HUES48 (cell line): ENCODE data around the gene SMAD4.

Experiments
- H3K27ac ChIP-seq: one replicate; pipeline ENCODE4 v1.7.0; 2013; ENCODE audit warnings: low read depth, low read length, inconsistent platforms
- H3K27me3 ChIP-seq: 2 replicates; pipeline ENCODE4 v1.6.1; 2013; ENCODE audit warnings: mild to moderate bottlenecking, low read length; ENCODE audit not compliant: control insufficient read depth, insufficient read depth
- H3K36me3 ChIP-seq: 2 replicates; pipeline ENCODE4 v1.6.1; 2013; ENCODE audit warnings: low read length; ENCODE audit not compliant: control insufficient read depth, insufficient read depth
- H3K4me1 ChIP-seq: 2 replicates; pipeline ENCODE4 v1.6.1; 2013; ENCODE audit warnings: mild to moderate bottlenecking, low read length; ENCODE audit not compliant: control insufficient read depth, insufficient read depth
- H3K4me3 ChIP-seq: 2 replicates; pipeline ENCODE4 v1.5.1; 2013; ENCODE audit warnings: mild to moderate bottlenecking, low read depth, low read length
- H3K9ac ChIP-seq: 2 replicates; pipeline ENCODE4 v1.6.1; 2013; ENCODE audit warnings: mild to moderate bottlenecking, low read depth, low read length, moderate library complexity
- H3K9me3 ChIP-seq: 2 replicates; pipeline ENCODE4 v1.6.1; 2013; ENCODE audit warnings: low read length; ENCODE audit not compliant: control insufficient read depth, insufficient read depth

SMAD4 gene

GRCh38 chr18:51006061-51006818 is 23.8 kb upstream of the SMAD4 start:
- Histone ChIP-seq H3K4me3 (no peak overlapping the region), H3K36me3 (no peaks in the 10 kb centered on the region), H3K27ac (peak overlapping the region; percentile 63), H3K9me3 (no peaks in the 10 kb centered on the region), H3K9ac (no peak overlapping the region), H3K27me3 (no peaks in the 10 kb centered on the region), H3K4me1 (peaks cover 9% of the 10 kb centered on the region; the same call in 1 of the 2 replicates)

DNA sequence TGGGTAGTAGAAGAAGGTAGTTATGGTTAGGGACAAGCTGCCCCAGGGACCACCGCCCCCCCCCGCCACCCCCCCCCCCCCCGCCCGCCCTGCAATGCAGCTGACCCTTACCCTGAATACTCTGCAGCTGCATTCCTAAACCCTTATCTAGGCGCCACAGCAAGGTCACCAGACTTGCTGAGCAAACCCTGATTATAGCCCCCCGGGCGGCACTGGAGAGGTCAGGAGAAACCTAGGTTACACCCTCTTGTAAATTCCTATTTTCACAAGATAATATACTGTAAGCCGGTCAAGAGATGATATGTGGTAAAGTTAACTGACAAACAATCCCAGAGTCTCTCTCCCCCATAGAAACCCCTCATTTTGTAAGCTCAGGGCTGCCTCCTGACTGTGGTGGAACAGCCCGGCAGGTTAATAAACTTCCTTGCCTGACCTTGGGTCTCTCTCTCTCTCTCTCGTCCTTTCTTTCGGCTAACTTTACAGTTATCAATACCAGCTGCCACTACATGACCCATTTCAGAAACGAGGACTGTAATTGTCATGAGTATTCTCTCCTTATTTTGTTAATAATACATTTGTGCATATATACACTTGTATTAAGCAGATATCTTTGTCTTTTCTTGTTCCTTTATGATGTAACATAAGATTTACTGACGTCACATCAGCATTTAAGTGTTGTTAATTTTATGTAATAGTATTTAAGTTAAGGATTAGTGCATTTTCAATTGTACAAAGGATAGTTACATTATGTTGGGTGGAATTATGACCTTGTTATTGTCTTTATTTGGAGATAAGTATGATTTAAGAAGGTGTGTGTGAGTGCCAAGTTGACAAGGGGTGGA is 22.8 kb upstream of the SMAD4 start:
- Histone ChIP-seq H3K36me3 (no peaks in the 10 kb centered on the region), H3K9ac (no peak overlapping the region), H3K27me3 (no peaks in the 10 kb centered on the region), H3K4me3 (no peak overlapping the region), H3K9me3 (no peaks in the 10 kb centered on the region), H3K27ac (peak overlapping the region; percentile 63), H3K4me1 (peaks cover 9% of the 10 kb centered on the region; the same call in 1 of the 2 replicates)

GRCh38 chr18:51007790-51008139 is 22.2 kb upstream of the SMAD4 start:
- no peaks in the 10 kb centered on the region for H3K36me3 ChIP-seq
- H3K27me3 ChIP-seq, result no peaks in the 10 kb centered on the region
- H3K4me3 ChIP-seq, result no peak overlapping the region
- peaks cover 9% of the 10 kb centered on the region; the same call in 1 of the 2 replicates for H3K4me1 ChIP-seq
- no peak overlapping the region for H3K9ac ChIP-seq
- H3K9me3 ChIP-seq, result no peaks in the 10 kb centered on the region
- no peak overlapping the region for H3K27ac ChIP-seq

DNA sequence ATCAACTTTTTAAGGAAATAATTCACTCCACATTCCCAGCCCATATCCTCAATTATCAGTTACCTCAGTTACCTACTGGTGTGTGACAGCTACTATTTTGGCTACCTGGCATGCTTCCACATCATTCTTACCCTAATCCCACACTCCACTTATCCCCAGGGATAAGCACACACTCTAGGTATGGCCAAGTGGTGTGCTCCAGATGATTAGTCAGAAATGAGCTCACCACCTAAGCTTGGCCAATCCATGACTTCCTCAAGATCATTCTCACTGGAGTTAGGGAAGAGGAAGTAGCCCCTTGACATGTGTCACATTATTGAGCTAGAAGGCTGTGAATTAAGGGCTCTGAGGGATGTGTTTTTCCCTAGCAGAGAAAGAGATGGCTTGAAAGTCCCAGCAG is 20.9 kb upstream of the SMAD4 start:
- Histone ChIP-seq H3K27me3 (no peaks in the 10 kb centered on the region), H3K4me3 (no peak overlapping the region), H3K36me3 (no peaks in the 10 kb centered on the region), H3K27ac (no peak overlapping the region), H3K9ac (no peak overlapping the region), H3K9me3 (no peaks in the 10 kb centered on the region), H3K4me1 (peaks cover 9% of the 10 kb centered on the region; the same call in 1 of the 2 replicates)

- Histone ChIP-seq H3K9ac (no peak overlapping the region), H3K27me3 (no peaks in the 10 kb centered on the region), H3K36me3 (no peaks in the 10 kb centered on the region), H3K27ac (no peak overlapping the region), H3K4me1 (peaks cover 9% of the 10 kb centered on the region; the same call in 1 of the 2 replicates), H3K9me3 (no peaks in the 10 kb centered on the region), H3K4me3 (no peak overlapping the region)
Measured at GRCh38 chr18:51010218-51010617, 19.8 kb upstream of the SMAD4 start.

- Histone ChIP-seq H3K27me3 (no peaks in the 10 kb centered on the region), H3K4me3 (no peak overlapping the region), H3K9ac (no peak overlapping the region), H3K27ac (no peak overlapping the region), H3K36me3 (no peaks in the 10 kb centered on the region), H3K9me3 (no peaks in the 10 kb centered on the region), H3K4me1 (peaks cover 6% of the 10 kb centered on the region)
Measured at GRCh38 chr18:51011709-51012108, 18.3 kb upstream of the SMAD4 start.

- H3K4me1 ChIP-seq, result peaks cover 7% of the 10 kb centered on the region
- no peak overlapping the region for H3K4me3 ChIP-seq
- H3K36me3 ChIP-seq, result no peaks in the 10 kb centered on the region
- no peak overlapping the region for H3K9ac ChIP-seq
- no peaks in the 10 kb centered on the region for H3K27me3 ChIP-seq
- no peak overlapping the region for H3K27ac ChIP-seq
- H3K9me3 ChIP-seq, result no peaks in the 10 kb centered on the region
Measured at GRCh38 chr18:51012441-51012840, 17.6 kb upstream of the SMAD4 start.

DNA sequence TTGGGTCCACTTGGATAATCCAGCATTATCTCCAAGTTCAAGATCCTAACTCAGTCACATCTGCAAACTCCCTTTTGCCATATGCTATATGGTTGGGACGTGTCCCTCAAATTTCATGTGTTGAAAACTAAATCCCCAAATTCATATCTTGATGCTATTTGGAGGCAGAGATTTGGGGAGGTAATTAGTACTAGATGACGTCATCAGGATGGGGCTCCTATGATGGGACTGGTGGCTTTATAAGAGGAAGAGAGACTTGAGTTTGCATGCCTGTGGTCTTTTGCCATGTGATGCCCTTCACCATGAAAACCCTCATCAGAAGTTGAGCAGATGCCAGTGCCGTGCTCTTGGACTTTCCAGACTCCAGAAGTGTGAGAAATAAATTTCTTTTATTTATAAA is 16.8 kb upstream of the SMAD4 start:
- Histone ChIP-seq H3K27me3 (no peaks in the 10 kb centered on the region), H3K9ac (no peak overlapping the region), H3K36me3 (no peaks in the 10 kb centered on the region)

GRCh38 chr18:51017140-51017879 is 12.7 kb upstream of the SMAD4 start:
- Histone ChIP-seq H3K9ac (no peak overlapping the region), H3K36me3 (no peaks in the 10 kb centered on the region), H3K27me3 (no peaks in the 10 kb centered on the region), H3K4me1 (peaks cover 11% of the 10 kb centered on the region), H3K4me3 (no peak overlapping the region), H3K27ac (peak overlapping the region; percentile 75), H3K9me3 (no peaks in the 10 kb centered on the region)

More for the DNA sequence above, 16.8 kb upstream of the SMAD4 start:
- Histone ChIP-seq H3K4me1 (peaks cover 11% of the 10 kb centered on the region), H3K9me3 (no peaks in the 10 kb centered on the region), H3K27ac (no peak overlapping the region), H3K4me3 (no peak overlapping the region)

- no peaks in the 10 kb centered on the region for H3K9me3 ChIP-seq
- H3K4me3 ChIP-seq, result no peak overlapping the region
- no peak overlapping the region for H3K27ac ChIP-seq
- H3K4me1 ChIP-seq, result peaks cover 11% of the 10 kb centered on the region
- H3K27me3 ChIP-seq, result no peaks in the 10 kb centered on the region
- H3K9ac ChIP-seq, result no peak overlapping the region
- peaks cover 5% of the 10 kb centered on the region for H3K36me3 ChIP-seq
Measured at GRCh38 chr18:51020536-51020935, 9.5 kb upstream of the SMAD4 start.
